GM20431 (cell line): ENCODE results near the gene HAGH.
"Not testable (repeated sequence)": the region's sequence is repeated elsewhere in the genome, so short reads cannot be mapped to it uniquely, and the experiment has no call there.

Experiments
- in situ Hi-C: fragments of 300-500 bp; cut with MseI, MboI; formaldehyde crosslinking; loops from one replicate; pipeline ENCODE4 v1.15.0; 2020; ENCODE audit warnings: low sequenced_read_pairs; ENCODE audit not compliant: unreplicated experiment

HAGH gene

GRCh38 chr16:1826691-1827573 is at the start of gene HAGH, which contains the start of gene FAHD1:
Gene HAGH, minus strand, starts transcription at chr16:1826825. Its CDS starts 38 bp downstream, at chr16:1826787.
Gene FAHD1, plus strand, starts transcription at chr16:1827206. Its CDS starts 33 bp downstream, at chr16:1827239.
- in situ Hi-C loops, result no loop called here

- in situ Hi-C loops, result not testable (repeated sequence)
These were observed 49.4 kb upstream of the HAGH start for GRCh38 chr16:1876066-1876465.

- in situ Hi-C loops, result no loop called here
These were observed 48.2 kb upstream of the HAGH start for GRCh38 chr16:1874854-1875253.

GRCh38 chr16:1871974-1872635 is 45.5 kb upstream of the HAGH start, which contains the start of gene MEIOB:
Gene MEIOB, minus strand, starts transcription at chr16:1872164. Its CDS starts 3,989 bp downstream, at chr16:1868175.
- in situ Hi-C loops, result no loop called here

- in situ Hi-C loops, result no loop called here
These were observed 43.9 kb upstream of the HAGH start for GRCh38 chr16:1870365-1871082.

- in situ Hi-C loops, result loop anchor here (10.0 kb wide), 1 partner anchor 69 kb away; no protein-coding TSS in a partner anchor
These were observed 39.5 kb upstream of the HAGH start for GRCh38 chr16:1865902-1866690.

GRCh38 chr16:1863681-1864460 is 37.2 kb upstream of the HAGH start:
- in situ Hi-C loops, result loop anchor here (10.0 kb wide), 1 partner anchor 71 kb away; no protein-coding TSS in a partner anchor

- in situ Hi-C loops, result loop anchor here (10.0 kb wide), 1 partner anchor 72 kb away; no protein-coding TSS in a partner anchor
These were observed 35.8 kb upstream of the HAGH start for GRCh38 chr16:1862394-1862793.

- in situ Hi-C loops, result loop anchor here (10.0 kb wide), 1 partner anchor 73 kb away; no protein-coding TSS in a partner anchor
These were observed 35.1 kb upstream of the HAGH start for GRCh38 chr16:1861730-1862129.

GRCh38 chr16:1859650-1860049 is 33.0 kb upstream of the HAGH start:
- in situ Hi-C loops, result loop anchor here (10.0 kb wide), 1 partner anchor 75 kb away; no protein-coding TSS in a partner anchor

- in situ Hi-C loops, result no loop called here
These were observed 31.7 kb upstream of the HAGH start for GRCh38 chr16:1858189-1858865.

- in situ Hi-C loops, result no loop called here
These were observed 30.9 kb upstream of the HAGH start for GRCh38 chr16:1857433-1858097.

- in situ Hi-C loops, result no loop called here
These were observed 25.2 kb upstream of the HAGH start for GRCh38 chr16:1851793-1852192.

- in situ Hi-C loops, result no loop called here
These were observed 24.4 kb upstream of the HAGH start for GRCh38 chr16:1850981-1851380.

GRCh38 chr16:1846416-1846815 is 19.8 kb upstream of the HAGH start:
- in situ Hi-C loops, result no loop called here

GRCh38 chr16:1845985-1846384 is 19.4 kb upstream of the HAGH start:
- in situ Hi-C loops, result no loop called here

GRCh38 chr16:1839554-1839953 is 12.9 kb upstream of the HAGH start:
- in situ Hi-C loops, result no loop called here

- in situ Hi-C loops, result no loop called here
These were observed 7.5 kb upstream of the HAGH start for GRCh38 chr16:1834096-1834495.
